Measurements from ENCODE around the gene PFDN4.
A peak's percentile ranks its signal among the peaks of the same experiment; 100 is the strongest.
"Not testable (repeated sequence)": the region's sequence is repeated elsewhere in the genome, so short reads cannot be mapped to it uniquely, and the experiment has no call there.

The PFDN4 gene

GRCh38 chr20:54221996-54222890 lies 14.4 kb downstream of the PFDN4 start:
- Histone ChIP-seq H3K27ac (ENCODE audit: low read depth, low read length) (no peak overlapping the region), H2BK5ac (ENCODE audit: low read length) (no peak overlapping the region), H3K4me2 (ENCODE audit: low read length) (no peak overlapping the region), H3K4ac (ENCODE audit: low read depth, low read length) (no peak overlapping the region), H3K18ac (ENCODE audit: low read length) (peak overlapping the region; percentile 34), H3K4me3 (ENCODE audit: low read length) (no peak overlapping the region), H3K36me3 (ENCODE audit: control insufficient read depth, insufficient read depth, low read length) (no peaks in the 10 kb centered on the region), H3K79me1 (ENCODE audit: low read length) (no peaks in the 10 kb centered on the region), H3K79me2 (ENCODE audit: control insufficient read depth, insufficient read depth, low read length) (no peaks in the 10 kb centered on the region), H2BK120ac (ENCODE audit: low read depth, low read length) (no peak overlapping the region), H3K27me3 (ENCODE audit: insufficient read depth, low read length, poor library complexity) (no peaks in the 10 kb centered on the region), H3K4me1 (ENCODE audit: control insufficient read depth, low read depth, low read length) (peaks cover 11% of the 10 kb centered on the region), H4K8ac (ENCODE audit: low read depth, low read length) (no peak overlapping the region), H3K9ac (ENCODE audit: low read length) (no peak overlapping the region), H3K56ac (ENCODE audit: low read length) (no peak overlapping the region), H4K5ac (ENCODE audit: low read length) (no peak overlapping the region), H2AK5ac (ENCODE audit: low read length) (no peak overlapping the region), H3K23ac (ENCODE audit: low read length) (no peak overlapping the region), H2BK15ac (replicated peaks; ENCODE audit: low read depth) (no peak overlapping the region)
- DNase-seq: peak; percentile 26
- WGBS (ENCODE audit: extremely low coverage, insufficient coverage, low lambda C conversion rate): no CpG with 5 or more reads among the region's 17 CpGs

- Histone ChIP-seq H3K4me3 (ENCODE audit: low read length) (no peak overlapping the region), H3K9ac (ENCODE audit: low read length) (no peak overlapping the region), H3K56ac (ENCODE audit: low read length) (no peak overlapping the region), H3K27me3 (ENCODE audit: insufficient read depth, low read length, poor library complexity) (no peaks in the 10 kb centered on the region), H3K27ac (ENCODE audit: low read depth, low read length) (peak overlapping the region; percentile 17), H3K36me3 (ENCODE audit: control insufficient read depth, insufficient read depth, low read length) (no peaks in the 10 kb centered on the region), H3K23ac (ENCODE audit: low read length) (no peak overlapping the region), H2AK5ac (ENCODE audit: low read length) (no peak overlapping the region), H4K5ac (ENCODE audit: low read length) (no peak overlapping the region), H3K4ac (ENCODE audit: low read depth, low read length) (no peak overlapping the region), H3K79me2 (ENCODE audit: control insufficient read depth, insufficient read depth, low read length) (no peaks in the 10 kb centered on the region), H2BK5ac (ENCODE audit: low read length) (peak overlapping the region; percentile 61), H4K8ac (ENCODE audit: low read depth, low read length) (peak overlapping the region; percentile 58), H3K4me2 (ENCODE audit: low read length) (no peak overlapping the region), H2BK15ac (replicated peaks; ENCODE audit: low read depth) (no peak overlapping the region), H3K4me1 (ENCODE audit: control insufficient read depth, low read depth, low read length) (peaks cover 11% of the 10 kb centered on the region), H3K79me1 (ENCODE audit: low read length) (no peaks in the 10 kb centered on the region), H2BK120ac (ENCODE audit: low read depth, low read length) (no peak overlapping the region), H3K18ac (ENCODE audit: low read length) (peak overlapping the region; percentile 28)
- no CpG with 5 or more reads among the region's 5 CpGs for WGBS (ENCODE audit: extremely low coverage, insufficient coverage, low lambda C conversion rate)
- no peak for DNase-seq
Measured at GRCh38 chr20:54223285-54223684, 15.4 kb downstream of the PFDN4 start.

DNA sequence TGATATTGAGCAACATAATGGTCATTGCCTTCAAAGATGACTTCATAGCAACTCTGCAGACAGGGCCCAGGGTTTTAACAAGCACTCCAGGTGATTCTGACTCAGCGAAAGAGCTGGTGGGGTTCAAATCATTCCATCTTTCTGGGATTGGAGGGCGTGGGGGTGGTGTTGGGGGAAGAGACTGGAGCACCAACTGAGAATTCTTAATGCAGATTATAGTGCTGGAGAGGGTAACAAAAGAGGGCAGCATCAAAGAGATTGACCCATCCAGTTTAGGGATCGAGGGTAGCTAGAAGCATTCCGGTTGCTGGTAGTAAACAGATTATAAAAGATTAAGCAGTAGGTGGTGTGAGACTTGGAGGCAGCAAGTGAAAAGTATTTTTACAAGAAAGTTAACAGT lies 15.9 kb downstream of the PFDN4 start:
- H3K4ac ChIP-seq (ENCODE audit: low read depth, low read length): no peak overlapping the region
- no peak overlapping the region for H3K4me3 ChIP-seq (ENCODE audit: low read length)
- no peak overlapping the region for H3K18ac ChIP-seq (ENCODE audit: low read length)
- no peak overlapping the region for H3K23ac ChIP-seq (ENCODE audit: low read length)
- H2BK120ac ChIP-seq (ENCODE audit: low read depth, low read length): no peak overlapping the region
- no peak overlapping the region for H2BK5ac ChIP-seq (ENCODE audit: low read length)
- H3K4me2 ChIP-seq (ENCODE audit: low read length): no peak overlapping the region
- no peak overlapping the region for H3K9ac ChIP-seq (ENCODE audit: low read length)
- peak; percentile 79 for DNase-seq
- H3K79me1 ChIP-seq (ENCODE audit: low read length): no peaks in the 10 kb centered on the region
- no peaks in the 10 kb centered on the region for H3K27me3 ChIP-seq (ENCODE audit: insufficient read depth, low read length, poor library complexity)
- H3K56ac ChIP-seq (ENCODE audit: low read length): no peak overlapping the region
- H3K79me2 ChIP-seq (ENCODE audit: control insufficient read depth, insufficient read depth, low read length): no peaks in the 10 kb centered on the region
- H3K27ac ChIP-seq (ENCODE audit: low read depth, low read length): no peak overlapping the region
- no peaks in the 10 kb centered on the region for H3K36me3 ChIP-seq (ENCODE audit: control insufficient read depth, insufficient read depth, low read length)
- H2BK15ac ChIP-seq (replicated peaks; ENCODE audit: low read depth): no peak overlapping the region
- H4K5ac ChIP-seq (ENCODE audit: low read length): no peak overlapping the region
- no peak overlapping the region for H2AK5ac ChIP-seq (ENCODE audit: low read length)
- peaks cover 11% of the 10 kb centered on the region for H3K4me1 ChIP-seq (ENCODE audit: control insufficient read depth, low read depth, low read length)
- WGBS (ENCODE audit: extremely low coverage, insufficient coverage, low lambda C conversion rate): no CpG with 5 or more reads among the region's 4 CpGs
- H4K8ac ChIP-seq (ENCODE audit: low read depth, low read length): peak overlapping the region; percentile 58

DNA sequence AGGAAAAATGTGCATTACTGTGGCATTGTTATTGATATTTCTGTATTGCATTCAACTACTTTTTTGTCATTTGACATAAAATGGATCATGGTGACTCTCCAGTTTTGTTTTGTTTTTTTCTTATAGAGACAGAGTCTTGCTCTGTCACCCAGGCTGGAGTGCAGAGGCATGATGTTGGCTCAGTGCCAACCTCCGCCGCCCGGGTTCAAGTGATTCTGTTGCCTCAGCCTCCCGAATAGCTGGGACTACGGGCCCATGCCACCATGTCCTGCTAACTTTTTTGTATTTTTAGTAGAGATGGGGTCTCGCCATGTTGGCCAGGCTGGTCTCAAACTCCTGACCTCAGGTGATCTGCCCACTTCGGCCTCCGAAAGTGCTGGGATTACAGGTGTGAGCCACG lies 16.8 kb downstream of the PFDN4 start:
- not testable (repeated sequence) for DNase-seq; H3K9ac ChIP-seq (ENCODE audit: low read length); H3K23ac ChIP-seq (ENCODE audit: low read length); H3K4me3 ChIP-seq (ENCODE audit: low read length); H3K27ac ChIP-seq (ENCODE audit: low read depth, low read length); H4K8ac ChIP-seq (ENCODE audit: low read depth, low read length); H3K79me2 ChIP-seq (ENCODE audit: control insufficient read depth, insufficient read depth, low read length); H3K4me2 ChIP-seq (ENCODE audit: low read length); H3K4ac ChIP-seq (ENCODE audit: low read depth, low read length); H3K27me3 ChIP-seq (ENCODE audit: insufficient read depth, low read length, poor library complexity); H2BK5ac ChIP-seq (ENCODE audit: low read length); H3K79me1 ChIP-seq (ENCODE audit: low read length); H2AK5ac ChIP-seq (ENCODE audit: low read length); H3K56ac ChIP-seq (ENCODE audit: low read length); H2BK120ac ChIP-seq (ENCODE audit: low read depth, low read length); H3K36me3 ChIP-seq (ENCODE audit: control insufficient read depth, insufficient read depth, low read length); H4K5ac ChIP-seq (ENCODE audit: low read length); H2BK15ac ChIP-seq (replicated peaks; ENCODE audit: low read depth)
- H3K18ac ChIP-seq (ENCODE audit: low read length): peak overlapping the region; percentile 64
- H3K4me1 ChIP-seq (ENCODE audit: control insufficient read depth, low read depth, low read length): peaks cover 11% of the 10 kb centered on the region
- no CpG with 5 or more reads among the region's 9 CpGs for WGBS (ENCODE audit: extremely low coverage, insufficient coverage, low lambda C conversion rate)

DNA sequence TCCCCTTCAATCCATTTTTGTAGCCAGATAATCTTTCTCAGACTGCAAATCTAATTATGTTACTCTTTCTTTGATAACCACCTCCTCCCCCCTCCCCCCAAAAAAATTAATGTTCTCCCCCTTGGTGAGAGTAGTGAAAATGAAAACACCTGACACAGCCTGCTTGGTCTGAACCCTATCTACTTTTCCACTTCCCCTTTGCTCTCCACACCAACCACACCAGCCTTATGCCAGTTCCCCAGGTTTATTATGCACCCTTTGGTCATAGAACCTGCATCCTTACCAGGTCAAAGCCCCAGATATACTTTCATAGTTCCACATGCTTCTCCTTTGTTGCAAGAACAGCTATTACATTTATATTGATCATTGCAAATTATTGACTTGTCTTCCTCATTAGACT lies 19.4 kb downstream of the PFDN4 start:
- Histone ChIP-seq H3K79me1 (ENCODE audit: low read length) (no peaks in the 10 kb centered on the region), H3K23ac (ENCODE audit: low read length) (no peak overlapping the region), H2AK5ac (ENCODE audit: low read length) (no peak overlapping the region), H3K4me2 (ENCODE audit: low read length) (no peak overlapping the region), H3K4me1 (ENCODE audit: control insufficient read depth, low read depth, low read length) (peaks cover 9% of the 10 kb centered on the region), H3K27ac (ENCODE audit: low read depth, low read length) (no peak overlapping the region), H3K36me3 (ENCODE audit: control insufficient read depth, insufficient read depth, low read length) (no peaks in the 10 kb centered on the region), H2BK120ac (ENCODE audit: low read depth, low read length) (no peak overlapping the region), H3K4me3 (ENCODE audit: low read length) (no peak overlapping the region), H2BK5ac (ENCODE audit: low read length) (no peak overlapping the region), H3K56ac (ENCODE audit: low read length) (no peak overlapping the region), H3K9ac (ENCODE audit: low read length) (no peak overlapping the region), H3K4ac (ENCODE audit: low read depth, low read length) (no peak overlapping the region), H2BK15ac (replicated peaks; ENCODE audit: low read depth) (no peak overlapping the region), H4K5ac (ENCODE audit: low read length) (no peak overlapping the region), H3K79me2 (ENCODE audit: control insufficient read depth, insufficient read depth, low read length) (no peaks in the 10 kb centered on the region), H3K18ac (ENCODE audit: low read length) (no peak overlapping the region), H3K27me3 (ENCODE audit: insufficient read depth, low read length, poor library complexity) (no peaks in the 10 kb centered on the region), H4K8ac (ENCODE audit: low read depth, low read length) (no peak overlapping the region)
- DNase-seq: no peak

DNA sequence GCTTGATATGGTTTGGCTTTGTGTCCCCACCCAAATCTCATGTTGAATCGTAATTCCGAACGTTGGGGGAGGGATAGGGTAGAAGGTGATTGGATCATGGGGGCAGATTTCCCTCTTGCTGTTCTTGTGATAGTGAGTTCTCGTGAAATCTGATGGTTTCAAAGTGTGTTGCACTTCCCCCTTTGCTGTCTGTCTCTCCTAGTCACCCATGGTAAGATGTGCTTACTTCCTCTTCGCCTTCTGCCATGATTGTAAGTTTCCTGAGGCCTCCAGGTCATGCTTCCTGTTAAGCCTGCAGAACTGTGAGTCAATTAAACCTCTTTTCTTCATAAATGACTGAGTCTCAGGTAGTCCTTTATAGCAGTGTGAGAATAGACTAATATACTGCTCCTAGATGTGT lies 19.9 kb downstream of the PFDN4 start:
- Histone ChIP-seq H2AK5ac (ENCODE audit: low read length) (no peak overlapping the region), H3K4me2 (ENCODE audit: low read length) (no peak overlapping the region), H3K56ac (ENCODE audit: low read length) (no peak overlapping the region), H4K5ac (ENCODE audit: low read length) (no peak overlapping the region), H2BK15ac (replicated peaks; ENCODE audit: low read depth) (no peak overlapping the region), H3K4me3 (ENCODE audit: low read length) (no peak overlapping the region), H3K4ac (ENCODE audit: low read depth, low read length) (no peak overlapping the region), H2BK120ac (ENCODE audit: low read depth, low read length) (no peak overlapping the region), H3K27ac (ENCODE audit: low read depth, low read length) (no peak overlapping the region), H3K79me1 (ENCODE audit: low read length) (no peaks in the 10 kb centered on the region), H3K23ac (ENCODE audit: low read length) (no peak overlapping the region), H3K4me1 (ENCODE audit: control insufficient read depth, low read depth, low read length) (peaks cover 6% of the 10 kb centered on the region), H3K18ac (ENCODE audit: low read length) (no peak overlapping the region), H2BK5ac (ENCODE audit: low read length) (no peak overlapping the region), H4K8ac (ENCODE audit: low read depth, low read length) (no peak overlapping the region), H3K79me2 (ENCODE audit: control insufficient read depth, insufficient read depth, low read length) (no peaks in the 10 kb centered on the region), H3K9ac (ENCODE audit: low read length) (no peak overlapping the region), H3K36me3 (ENCODE audit: control insufficient read depth, insufficient read depth, low read length) (no peaks in the 10 kb centered on the region), H3K27me3 (ENCODE audit: insufficient read depth, low read length, poor library complexity) (no peaks in the 10 kb centered on the region)
- DNase-seq: no peak
- no CpG with 5 or more reads among the region's 5 CpGs for WGBS (ENCODE audit: extremely low coverage, insufficient coverage, low lambda C conversion rate)

All from mesendoderm (in vitro differentiated cells).